Fibroblast of lung (primary cell): Measurements from ENCODE around the gene SLC4A1AP. TPM values are rescaled to one million over a fixed set of nuclear protein-coding genes. Genes with fewer than 3 reads are reported as not detected.
"Not testable (repeated sequence)": the region's sequence is repeated elsewhere in the genome, so short reads cannot be mapped to it uniquely, and the experiment has no call there.

ENCODE experiments used
- DNase-seq, 2 donors: peaks; one replicate each; pipeline versions ENCODE4 v3.0.0 to v3.0.0-alpha.2; 2010; ENCODE audit warnings: low read depth in 2 of 2
- H2AFZ ChIP-seq: 2 replicates; pipeline ENCODE4 v1.5.1; 2012; ENCODE audit warnings: low read length, control low read depth, inconsistent platforms
- H3K27ac ChIP-seq: 2 replicates; pipeline ENCODE4 v1.5.1; 2011; ENCODE audit warnings: low read length, control low read depth; ENCODE audit not compliant: insufficient read depth
- H3K27me3 ChIP-seq: 2 replicates; pipeline ENCODE4 v1.5.1; 2011; ENCODE audit warnings: mild to moderate bottlenecking, low read length; ENCODE audit not compliant: control insufficient read depth, insufficient read depth
- H3K36me3 ChIP-seq: 2 replicates; pipeline ENCODE4 v1.5.1; 2011; ENCODE audit warnings: low read length; ENCODE audit not compliant: control insufficient read depth, insufficient read depth
- H3K4me1 ChIP-seq: 2 replicates; pipeline ENCODE4 v1.5.1; 2011; ENCODE audit warnings: low read length; ENCODE audit not compliant: control insufficient read depth, insufficient read depth; ENCODE audit errors: extremely low read depth
- H3K4me2 ChIP-seq: 2 replicates; pipeline ENCODE4 v1.5.1; 2011; ENCODE audit warnings: low read length, control low read depth; ENCODE audit not compliant: insufficient read depth; ENCODE audit errors: extremely low read depth
- H3K4me3 ChIP-seq, 4 experiments: fragments of 200-600 bp in 1 of 4; sonication (generic) in 1 of 4; replicated peaks in 1 of 4; 2 replicates each; pipeline ENCODE4 v1.5.1; 2011 to 2016; ENCODE audit warnings: low read length in 4 of 4, low read depth in 3 of 4, mild to moderate bottlenecking in 3 of 4, control low read depth in 2 of 4, inconsistent platforms in 1 of 4, mixed read lengths in 1 of 4; ENCODE audit not compliant: insufficient read depth in 1 of 4; ENCODE audit errors: control extremely low read depth in 1 of 4
- H3K79me2 ChIP-seq: 2 replicates; pipeline ENCODE4 v1.5.1; 2012; ENCODE audit warnings: mild to moderate bottlenecking, low read length, inconsistent platforms; ENCODE audit not compliant: control insufficient read depth, insufficient read depth
- H3K9ac ChIP-seq: 2 replicates; pipeline ENCODE4 v1.5.1; 2011; ENCODE audit warnings: mild to moderate bottlenecking, low read length, control low read depth; ENCODE audit not compliant: insufficient read depth
- H3K9me3 ChIP-seq: 2 replicates; pipeline ENCODE4 v1.5.1; 2012; ENCODE audit warnings: low read depth, low read length; ENCODE audit not compliant: control insufficient read depth, insufficient read depth
- H4K20me1 ChIP-seq: 2 replicates; pipeline ENCODE4 v1.5.1; 2011; ENCODE audit warnings: low read length; ENCODE audit not compliant: control insufficient read depth, insufficient read depth; ENCODE audit errors: extremely low read depth
- EZH2 ChIP-seq: IDR thresholded peaks from 2 replicates; pipeline ENCODE4 v1.5.1; 2012; ENCODE audit warnings: low read length, control low read depth, mild to moderate bottlenecking; ENCODE audit errors: missing control alignments
- polyA plus RNA-seq, 2 donors: library from polyadenylated mRNA; depleted of rRNA in 1 of 2; stranded (reverse) in 1 of 2; unstranded in 1 of 2; fragments of >200 nt; gene quantifications; 2 replicates each; pipeline ENCODE4 v1.2.1, GENCODE V29; 2011 to 2012; ENCODE audit warnings: missing spikeins in 1 of 2
- total RNA-seq: library from RNA; depleted of rRNA; stranded (reverse); fragments of >200 nt; gene quantifications from 2 replicates; pipeline ENCODE4 v1.2.1, GENCODE V29; 2014
- TF ChIP-seq, protein P1 (sequence below), 2 donors: IDR thresholded peaks in 1 of 2; conservative IDR thresholded peaks in 1 of 2; 1 replicate in 1 of 2; 2 replicates in 1 of 2; pipeline ENCODE4 v1.5.1; 2011 to 2012; ENCODE audit warnings: low read length in 2 of 2, control low read depth in 1 of 2, inconsistent platforms in 1 of 2, low read depth in 1 of 2, mild to moderate bottlenecking in 1 of 2

The SLC4A1AP gene
- total and polyA plus RNA-seq, 2 donors (not counting 1 experiment from before 2014, with no cell fraction given), result 15.2 to 28.4 TPM

- H3K27ac ChIP-seq, result no peak overlapping the region
- peaks cover 8% of the 10 kb centered on the region for H3K79me2 ChIP-seq
- H2AFZ ChIP-seq, result no peak overlapping the region
- H3K4me3 ChIP-seq, result no peak overlapping the region
- H3K36me3 ChIP-seq, result no peaks in the 10 kb centered on the region
- no peak overlapping the region for H3K4me2 ChIP-seq
- no peaks in the 10 kb centered on the region for H4K20me1 ChIP-seq
- TF ChIP-seq EZH2, result no peak
- TF ChIP-seq, protein P1, sequence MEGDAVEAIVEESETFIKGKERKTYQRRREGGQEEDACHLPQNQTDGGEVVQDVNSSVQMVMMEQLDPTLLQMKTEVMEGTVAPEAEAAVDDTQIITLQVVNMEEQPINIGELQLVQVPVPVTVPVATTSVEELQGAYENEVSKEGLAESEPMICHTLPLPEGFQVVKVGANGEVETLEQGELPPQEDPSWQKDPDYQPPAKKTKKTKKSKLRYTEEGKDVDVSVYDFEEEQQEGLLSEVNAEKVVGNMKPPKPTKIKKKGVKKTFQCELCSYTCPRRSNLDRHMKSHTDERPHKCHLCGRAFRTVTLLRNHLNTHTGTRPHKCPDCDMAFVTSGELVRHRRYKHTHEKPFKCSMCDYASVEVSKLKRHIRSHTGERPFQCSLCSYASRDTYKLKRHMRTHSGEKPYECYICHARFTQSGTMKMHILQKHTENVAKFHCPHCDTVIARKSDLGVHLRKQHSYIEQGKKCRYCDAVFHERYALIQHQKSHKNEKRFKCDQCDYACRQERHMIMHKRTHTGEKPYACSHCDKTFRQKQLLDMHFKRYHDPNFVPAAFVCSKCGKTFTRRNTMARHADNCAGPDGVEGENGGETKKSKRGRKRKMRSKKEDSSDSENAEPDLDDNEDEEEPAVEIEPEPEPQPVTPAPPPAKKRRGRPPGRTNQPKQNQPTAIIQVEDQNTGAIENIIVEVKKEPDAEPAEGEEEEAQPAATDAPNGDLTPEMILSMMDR (conservative IDR thresholded peaks at IDR 0.05 in 1 of 2, IDR thresholded peaks at IDR 0.05 in 1 of 2; ENCODE audit: low read depth in 1 of 2, low read length in 2 of 2), result no peak
- no peak for DNase-seq
- no peaks in the 10 kb centered on the region for H3K4me1 ChIP-seq
- H3K27me3 ChIP-seq, result no peaks in the 10 kb centered on the region
- no peaks in the 10 kb centered on the region for H3K9me3 ChIP-seq
- H3K9ac ChIP-seq, result no peak overlapping the region
These were observed 38.7 kb upstream of the SLC4A1AP start for GRCh38 chr2:27624943-27625342.

DNA sequence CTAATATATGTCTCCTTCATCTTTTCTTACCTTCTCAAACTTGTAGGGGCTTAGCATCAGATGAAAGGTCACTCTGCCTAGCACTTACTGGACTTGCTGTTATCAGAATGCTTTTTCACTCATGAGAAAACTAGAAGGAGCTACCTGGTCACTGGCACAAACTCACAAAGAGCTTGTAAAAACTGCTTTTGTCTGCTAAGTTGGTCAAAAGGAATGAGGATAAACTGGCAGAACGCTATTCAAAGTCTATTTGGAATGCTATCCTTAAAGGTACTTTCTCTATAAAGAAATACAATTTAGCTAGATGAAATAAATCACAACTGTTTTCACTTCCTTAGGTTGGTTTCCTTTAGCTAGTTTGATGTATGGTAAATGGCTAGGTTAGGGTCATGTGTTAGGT, 37.4 kb upstream of the SLC4A1AP start:
- not testable (repeated sequence) for H3K4me2 ChIP-seq, H3K27me3 ChIP-seq, H2AFZ ChIP-seq, H3K4me3 ChIP-seq, H3K9ac ChIP-seq, H3K27ac ChIP-seq, H3K79me2 ChIP-seq, H3K4me1 ChIP-seq, H3K9me3 ChIP-seq, H3K36me3 ChIP-seq, H4K20me1 ChIP-seq, DNase-seq

DNA sequence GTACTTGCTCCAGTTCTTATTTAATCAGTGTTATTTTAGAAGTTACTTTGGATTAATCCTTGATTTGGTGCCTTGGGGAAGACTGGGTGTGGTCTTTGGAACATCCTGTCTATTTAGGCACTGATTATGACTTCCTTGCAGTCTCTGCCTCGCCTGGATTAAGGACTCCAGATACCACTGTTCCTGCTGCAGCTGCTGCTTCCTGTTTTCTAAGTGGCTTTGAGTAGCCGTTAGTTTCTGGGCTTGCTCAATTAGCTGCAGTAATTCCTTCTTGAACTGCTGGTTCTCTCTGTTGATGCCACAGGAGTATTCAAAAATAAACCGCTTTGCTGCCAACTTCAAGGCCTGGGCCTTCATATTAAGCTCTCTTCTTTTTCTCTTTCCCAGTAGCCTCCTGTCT, 36.8 kb upstream of the SLC4A1AP start:
- H4K20me1 ChIP-seq, H3K4me2 ChIP-seq, H3K4me1 ChIP-seq, H3K36me3 ChIP-seq, H3K9me3 ChIP-seq, H3K79me2 ChIP-seq, H3K27me3 ChIP-seq, H2AFZ ChIP-seq, H3K4me3 ChIP-seq, H3K9ac ChIP-seq: not testable (repeated sequence)
- DNase-seq, result peak; percentile 12 to 27
- H3K27ac ChIP-seq, result peak overlapping the region; percentile 21

DNA sequence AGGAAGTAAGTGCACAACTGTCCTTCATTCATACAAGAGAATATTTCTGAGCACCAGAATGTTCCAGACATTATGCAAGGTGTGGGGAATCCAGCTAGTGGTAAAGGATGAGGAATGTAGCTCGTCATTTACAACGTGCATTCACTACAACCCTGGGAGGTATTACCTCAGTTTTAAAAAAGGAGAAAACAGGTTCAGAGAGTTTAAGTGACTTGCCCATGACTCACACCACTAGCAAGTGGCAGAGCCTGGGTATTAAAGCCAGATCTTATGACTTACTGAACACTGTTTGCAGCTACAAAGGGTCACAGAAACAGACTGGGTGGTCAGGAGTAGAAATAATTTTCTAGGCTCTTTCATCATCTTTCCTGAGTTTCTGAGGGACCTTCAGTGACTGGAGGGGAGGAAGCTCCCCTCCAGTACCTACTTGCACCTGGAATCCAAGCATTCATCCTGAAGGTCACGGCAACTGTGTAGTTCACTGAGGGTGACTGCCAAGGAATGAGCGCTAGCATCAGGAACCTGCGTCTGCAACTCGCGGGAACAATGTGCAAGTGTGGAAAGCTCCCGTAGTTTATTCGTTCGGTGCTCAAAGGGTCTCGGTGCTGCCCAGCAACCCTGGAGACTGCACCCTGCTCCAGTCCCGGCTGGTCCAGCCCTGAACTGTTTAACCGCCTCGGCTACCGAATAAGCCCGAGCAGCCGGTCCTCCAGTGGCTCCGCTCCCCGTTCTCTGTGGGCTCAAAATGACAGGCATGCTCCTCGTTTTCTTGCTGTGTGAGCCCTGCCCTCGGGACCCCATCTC, 35.5 kb upstream of the SLC4A1AP start:
- peak; percentile 80 to 99 for DNase-seq
- Histone ChIP-seq H3K9me3 (no peaks in the 10 kb centered on the region), H3K4me1 (no peaks in the 10 kb centered on the region), H4K20me1 (no peaks in the 10 kb centered on the region), H2AFZ (peak overlapping the region; percentile 53), H3K4me3 (peak overlapping the region; percentile 73 to 92 (median 88)), H3K27me3 (no peaks in the 10 kb centered on the region), H3K36me3 (no peaks in the 10 kb centered on the region), H3K27ac (peak overlapping the region; percentile 87), H3K79me2 (peaks cover 8% of the 10 kb centered on the region), H3K4me2 (peak overlapping the region; percentile 97), H3K9ac (peak overlapping the region; percentile 91)
- TF ChIP-seq, protein P1 (conservative IDR thresholded peaks at IDR 0.05 in 1 of 2, IDR thresholded peaks at IDR 0.05 in 1 of 2; ENCODE audit: low read depth in 1 of 2, low read length in 2 of 2), result no peak
- TF ChIP-seq EZH2, result no peak
